GM12872 (cell line): ENCODE measurements around the gene ZNF385B.

Experiments
- TF ChIP-seq, protein P1 (sequence below): IDR thresholded peaks from 3 replicates; pipeline ENCODE4 v1.5.1; 2011; ENCODE audit warnings: low read depth, mild to moderate bottlenecking, low read length, moderate library complexity; ENCODE audit not compliant: insufficient read depth

Gene ZNF385B

DNA sequence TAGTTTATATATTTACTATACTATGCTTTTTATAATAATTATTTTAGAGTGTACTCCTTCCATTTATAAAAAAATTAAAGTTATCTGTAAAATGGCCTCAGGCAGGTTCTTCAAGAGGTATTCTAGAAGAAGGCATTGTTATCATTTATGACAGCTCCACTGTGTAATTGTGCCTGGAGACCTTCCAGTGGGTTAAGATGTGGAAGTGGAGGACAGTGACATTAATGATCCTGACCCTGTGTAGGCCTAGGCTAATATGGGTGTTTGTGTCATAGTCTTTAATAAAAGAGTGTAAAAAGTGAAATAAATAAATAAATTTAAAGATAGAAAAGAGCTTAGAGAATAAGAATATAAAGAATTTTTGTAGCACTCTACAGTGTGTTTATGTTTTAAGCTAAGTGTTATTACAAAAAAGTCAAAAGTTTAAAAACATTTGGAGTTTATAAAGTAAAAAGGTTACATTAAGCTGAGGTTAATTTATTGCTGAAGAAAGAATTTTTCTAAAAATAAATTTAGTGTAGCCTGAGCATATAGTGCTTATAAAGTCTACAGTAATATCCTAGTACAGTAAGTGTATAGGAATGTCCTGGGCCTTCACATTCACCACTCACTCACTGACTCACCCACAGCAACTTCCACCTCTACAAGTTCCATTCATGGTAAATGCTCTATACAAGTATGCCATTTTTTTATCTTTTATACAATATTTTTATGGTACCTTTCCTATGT, 406.8 kb downstream of the ZNF385B start:
- TF ChIP-seq, protein P1, sequence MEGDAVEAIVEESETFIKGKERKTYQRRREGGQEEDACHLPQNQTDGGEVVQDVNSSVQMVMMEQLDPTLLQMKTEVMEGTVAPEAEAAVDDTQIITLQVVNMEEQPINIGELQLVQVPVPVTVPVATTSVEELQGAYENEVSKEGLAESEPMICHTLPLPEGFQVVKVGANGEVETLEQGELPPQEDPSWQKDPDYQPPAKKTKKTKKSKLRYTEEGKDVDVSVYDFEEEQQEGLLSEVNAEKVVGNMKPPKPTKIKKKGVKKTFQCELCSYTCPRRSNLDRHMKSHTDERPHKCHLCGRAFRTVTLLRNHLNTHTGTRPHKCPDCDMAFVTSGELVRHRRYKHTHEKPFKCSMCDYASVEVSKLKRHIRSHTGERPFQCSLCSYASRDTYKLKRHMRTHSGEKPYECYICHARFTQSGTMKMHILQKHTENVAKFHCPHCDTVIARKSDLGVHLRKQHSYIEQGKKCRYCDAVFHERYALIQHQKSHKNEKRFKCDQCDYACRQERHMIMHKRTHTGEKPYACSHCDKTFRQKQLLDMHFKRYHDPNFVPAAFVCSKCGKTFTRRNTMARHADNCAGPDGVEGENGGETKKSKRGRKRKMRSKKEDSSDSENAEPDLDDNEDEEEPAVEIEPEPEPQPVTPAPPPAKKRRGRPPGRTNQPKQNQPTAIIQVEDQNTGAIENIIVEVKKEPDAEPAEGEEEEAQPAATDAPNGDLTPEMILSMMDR, result no peak

DNA sequence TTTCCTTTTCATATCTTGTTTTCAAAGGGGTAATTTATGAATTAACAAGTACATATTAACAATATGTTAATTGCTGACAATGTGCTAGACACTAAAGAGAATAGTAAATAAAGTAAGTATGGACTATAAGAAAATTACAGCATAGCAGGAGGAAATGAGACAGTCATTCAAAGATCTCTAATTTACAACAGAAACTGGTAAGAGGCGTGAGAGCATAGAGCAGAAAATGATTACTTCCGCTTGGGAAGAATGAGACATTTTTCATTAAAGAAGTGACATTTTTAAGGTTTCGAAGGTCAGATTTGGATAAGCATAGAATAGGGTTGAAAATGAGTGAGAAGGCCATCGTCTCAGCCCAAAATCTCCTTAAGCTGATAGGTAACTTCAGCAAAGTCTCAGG, 412.4 kb downstream of the ZNF385B start:
- TF ChIP-seq, protein P1, result no peak

DNA sequence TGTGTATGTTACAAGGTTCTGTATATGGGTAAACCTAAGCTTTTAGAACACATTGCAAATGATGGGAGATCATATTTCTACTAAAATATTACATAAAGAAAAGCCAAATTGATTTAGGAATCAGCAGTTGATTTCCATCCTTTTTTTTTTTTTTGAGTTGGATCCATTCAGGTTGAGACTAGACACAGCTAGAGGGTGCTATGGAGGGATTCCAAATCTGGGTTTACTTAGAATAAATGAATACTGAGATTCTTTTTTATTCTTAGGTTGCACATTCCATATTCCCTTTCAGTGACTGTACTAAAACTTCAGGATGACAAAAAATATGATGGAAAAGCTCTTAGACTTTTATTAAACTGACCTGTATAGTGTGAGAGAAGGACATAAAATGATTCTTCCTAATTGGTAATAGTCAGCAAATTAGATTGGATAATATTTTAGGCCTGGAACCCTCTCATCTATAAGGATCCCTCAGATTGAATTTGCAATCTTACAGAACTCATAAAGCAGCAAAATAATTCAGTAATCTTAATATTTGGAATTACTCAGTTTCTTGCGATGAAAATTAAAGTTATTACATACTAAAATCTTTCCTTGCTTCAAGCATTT, 413.5 kb downstream of the ZNF385B start:
- TF ChIP-seq, protein P1, result no peak

DNA sequence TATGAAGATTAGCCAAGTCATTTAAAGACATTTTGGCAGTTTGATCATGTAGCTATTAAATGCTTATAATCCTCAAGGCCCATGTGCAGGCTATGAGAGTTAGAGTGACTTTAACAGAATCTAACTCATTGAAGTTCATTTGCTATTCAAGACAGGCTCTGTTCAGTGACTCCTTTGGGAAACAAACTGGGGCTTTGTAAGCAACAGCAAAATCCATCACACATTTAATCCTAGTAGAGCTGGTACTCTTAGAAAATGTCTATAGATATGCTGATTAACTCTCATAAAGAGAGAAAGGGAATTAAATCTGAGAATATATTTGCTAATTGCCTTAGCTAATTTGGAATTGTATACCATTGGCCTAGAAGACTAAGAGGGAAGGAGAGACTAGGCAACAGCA, 414.0 kb downstream of the ZNF385B start:
- TF ChIP-seq, protein P1, result no peak

DNA sequence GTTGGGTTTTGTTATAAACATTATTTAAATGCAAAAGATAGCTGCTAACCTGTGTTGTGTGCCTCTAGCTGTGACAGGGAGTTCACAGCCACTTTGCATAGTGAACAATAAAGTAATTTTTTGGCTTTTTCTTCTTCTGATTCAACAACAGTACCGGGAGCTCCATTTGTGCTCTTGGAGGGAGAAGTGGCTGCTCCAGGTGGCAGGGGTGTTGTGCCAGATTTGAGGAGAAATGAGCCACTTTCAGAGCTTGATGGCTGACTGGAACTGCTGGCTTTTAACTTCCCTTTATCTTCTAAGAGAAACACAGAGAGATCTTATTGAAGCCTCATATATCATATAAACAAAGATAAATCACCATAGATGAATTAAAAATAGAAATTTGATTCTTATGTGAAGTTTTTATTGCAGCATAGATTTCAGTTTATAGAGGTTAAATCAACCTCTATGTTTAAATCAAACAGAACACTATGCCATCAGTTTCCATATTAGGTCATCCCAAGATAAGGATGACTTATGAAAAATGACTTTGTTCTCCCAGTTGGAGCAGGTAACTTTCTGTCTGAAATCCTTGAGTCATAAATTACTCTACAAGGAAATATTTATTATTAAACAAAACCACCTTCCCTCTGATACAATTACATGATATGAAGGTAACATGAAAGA, 414.8 kb downstream of the ZNF385B start:
- TF ChIP-seq, protein P1, result no peak

DNA sequence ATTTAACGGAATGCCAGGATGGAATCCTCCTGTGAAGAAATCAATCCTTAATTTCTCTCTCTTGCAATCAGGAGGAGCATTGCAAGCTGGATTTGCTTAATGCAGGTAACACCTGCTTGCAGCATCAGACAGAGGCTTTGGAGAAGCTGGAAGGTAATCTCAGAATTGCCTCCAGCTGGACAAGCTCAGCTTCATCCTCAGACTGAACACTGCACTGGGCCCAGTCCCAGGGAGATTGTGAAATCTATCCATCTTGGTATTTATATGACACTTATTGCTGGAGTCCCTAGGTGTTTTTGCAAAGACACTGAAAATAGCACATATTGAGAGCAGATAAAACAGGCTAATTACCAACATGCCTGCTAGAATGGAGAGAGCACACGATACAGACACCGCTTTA, 417.4 kb downstream of the ZNF385B start:
- TF ChIP-seq, protein P1, result no peak

DNA sequence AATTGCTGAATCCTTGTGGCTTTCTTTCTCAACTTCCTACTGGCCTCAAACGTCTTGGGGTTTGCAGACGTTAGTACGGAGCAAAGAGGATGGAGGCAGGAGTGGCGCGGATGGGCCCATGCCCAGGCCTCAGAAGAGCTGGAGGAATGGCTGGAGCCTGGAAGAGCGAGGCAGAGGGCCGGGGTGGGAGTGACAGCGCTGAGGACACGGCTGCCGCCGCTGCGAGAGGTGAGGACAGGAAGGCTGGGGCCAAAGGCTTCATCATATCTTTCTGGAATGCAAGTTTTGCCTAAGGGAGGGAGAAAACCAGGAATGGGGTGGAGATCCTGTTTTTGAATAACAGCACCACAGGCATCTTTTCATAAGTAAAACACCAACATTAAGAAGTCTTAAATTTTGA, 418.2 kb downstream of the ZNF385B start:
- TF ChIP-seq, protein P1, result no peak
